ENCODE results near the gene LCA5. TPM values are rescaled to one million over a fixed set of nuclear protein-coding genes. Genes with fewer than 3 reads are reported as not detected.

The LCA5 gene
- total RNA-seq, 1 donor from 2014 or later: 6.2 TPM

DNA sequence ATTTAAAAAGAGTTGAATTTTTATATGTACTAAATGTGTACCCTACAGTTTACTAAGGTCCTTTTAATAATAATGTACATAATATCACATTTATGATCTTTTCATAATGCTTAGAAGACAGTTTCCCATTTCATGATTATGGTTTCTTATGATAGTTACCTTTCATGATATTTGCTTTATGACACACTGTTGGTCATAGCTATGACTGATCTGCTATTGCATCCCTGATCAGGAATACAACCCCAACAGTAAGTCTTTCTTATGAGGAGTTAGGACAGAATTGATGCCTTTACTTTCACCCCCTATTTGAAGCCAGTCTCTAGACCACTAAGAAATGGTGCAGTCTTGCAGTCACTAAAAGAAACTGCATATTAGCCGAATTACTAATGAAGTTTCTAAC, 31.0 kb downstream of the LCA5 start:
- Histone ChIP-seq H3K27ac (ENCODE audit: low read depth, low read length) (no peak overlapping the region), H3K9me3 (ENCODE audit: insufficient read depth, low read depth, low read length) (no peaks in the 10 kb centered on the region), H3K4me1 (ENCODE audit: insufficient read depth, low read length) (peaks cover 3% of the 10 kb centered on the region), H3K9ac (ENCODE audit: low read length) (no peak overlapping the region), H2AFZ (ENCODE audit: low read depth, low read length) (no peak overlapping the region), H3K27me3 (ENCODE audit: insufficient read depth, low read length) (no peaks in the 10 kb centered on the region), H3K36me3 (ENCODE audit: insufficient read depth, low read length) (no peaks in the 10 kb centered on the region), H3K4me2 (ENCODE audit: low read length) (no peak overlapping the region), H4K20me1 (ENCODE audit: insufficient read depth, low read length) (no peaks in the 10 kb centered on the region), H3K79me2 (ENCODE audit: insufficient read depth, low read length) (no peaks in the 10 kb centered on the region), H3K4me3 (ENCODE audit: insufficient read depth, low read depth, low read length) (no peak overlapping the region)
- Mint-ChIP-seq H3K9me3 (ENCODE audit: unreplicated experiment) (no peaks in the 10 kb centered on the region), H3K27ac (ENCODE audit: unreplicated experiment) (no peak overlapping the region), H3K4me3 (ENCODE audit: unreplicated experiment) (no peak overlapping the region), H3K4me1 (ENCODE audit: low read depth, unreplicated experiment) (no peaks in the 10 kb centered on the region), H3K36me3 (ENCODE audit: low read depth, unreplicated experiment) (peaks cover 3% of the 10 kb centered on the region), H3K27me3 (ENCODE audit: low read depth, unreplicated experiment) (no peaks in the 10 kb centered on the region)
- no peak for TF ChIP-seq EZH2 (IDR thresholded peaks at IDR 0.05; ENCODE audit: insufficient read depth, low read length)
- TF ChIP-seq, protein P1, sequence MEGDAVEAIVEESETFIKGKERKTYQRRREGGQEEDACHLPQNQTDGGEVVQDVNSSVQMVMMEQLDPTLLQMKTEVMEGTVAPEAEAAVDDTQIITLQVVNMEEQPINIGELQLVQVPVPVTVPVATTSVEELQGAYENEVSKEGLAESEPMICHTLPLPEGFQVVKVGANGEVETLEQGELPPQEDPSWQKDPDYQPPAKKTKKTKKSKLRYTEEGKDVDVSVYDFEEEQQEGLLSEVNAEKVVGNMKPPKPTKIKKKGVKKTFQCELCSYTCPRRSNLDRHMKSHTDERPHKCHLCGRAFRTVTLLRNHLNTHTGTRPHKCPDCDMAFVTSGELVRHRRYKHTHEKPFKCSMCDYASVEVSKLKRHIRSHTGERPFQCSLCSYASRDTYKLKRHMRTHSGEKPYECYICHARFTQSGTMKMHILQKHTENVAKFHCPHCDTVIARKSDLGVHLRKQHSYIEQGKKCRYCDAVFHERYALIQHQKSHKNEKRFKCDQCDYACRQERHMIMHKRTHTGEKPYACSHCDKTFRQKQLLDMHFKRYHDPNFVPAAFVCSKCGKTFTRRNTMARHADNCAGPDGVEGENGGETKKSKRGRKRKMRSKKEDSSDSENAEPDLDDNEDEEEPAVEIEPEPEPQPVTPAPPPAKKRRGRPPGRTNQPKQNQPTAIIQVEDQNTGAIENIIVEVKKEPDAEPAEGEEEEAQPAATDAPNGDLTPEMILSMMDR (IDR thresholded peaks at IDR 0.05; ENCODE audit: insufficient read depth, low read depth, low read length): no peak
- FAIRE-seq (no peak), DNase-seq (ENCODE audit: low read depth) (peak; percentile 2)

DNA sequence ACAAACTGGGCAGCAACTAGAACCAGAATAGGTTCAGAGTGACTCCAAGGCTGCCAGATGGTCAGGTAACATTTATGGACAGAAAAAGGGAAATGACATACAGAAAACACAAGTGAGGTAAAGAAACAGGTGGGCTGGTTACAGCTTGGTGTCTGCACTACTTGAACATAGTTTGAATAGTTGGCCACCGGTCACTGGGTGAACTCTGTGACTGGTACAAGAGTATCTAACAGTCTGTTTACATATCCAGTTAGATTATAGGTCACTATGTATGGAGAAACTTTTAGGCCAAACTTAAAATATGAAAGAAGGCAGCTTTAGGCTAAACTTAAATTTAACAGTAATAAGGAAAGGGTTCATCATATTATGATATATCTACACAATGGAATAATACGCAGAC, 32.9 kb downstream of the LCA5 start:
- H3K27ac Mint-ChIP-seq (ENCODE audit: unreplicated experiment): no peak overlapping the region
- FAIRE-seq: no peak
- no peak overlapping the region for H3K9ac ChIP-seq (ENCODE audit: low read length)

DNA sequence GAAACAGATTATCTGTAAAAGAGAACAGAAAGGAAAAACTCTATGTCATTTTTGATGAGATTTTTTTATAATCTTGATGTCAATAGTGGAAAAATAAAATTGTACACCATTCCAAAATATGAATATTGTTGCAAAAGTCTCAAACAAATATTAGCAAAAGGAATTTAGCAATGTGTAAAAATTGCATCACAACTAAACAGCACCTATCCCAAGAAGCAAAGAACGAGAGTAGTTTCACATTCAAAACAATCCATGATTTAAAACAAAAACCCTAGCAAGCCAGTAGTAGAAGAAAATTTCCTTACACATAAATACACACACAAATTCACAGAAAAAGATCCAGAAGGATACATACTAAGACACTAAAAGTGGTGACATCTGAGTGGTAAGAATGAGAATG, 38.4 kb downstream of the LCA5 start:
- no peak overlapping the region for H3K4me3 Mint-ChIP-seq (ENCODE audit: unreplicated experiment)
- no peak for FAIRE-seq
- no peaks in the 10 kb centered on the region for H4K20me1 ChIP-seq (ENCODE audit: insufficient read depth, low read length)
- no peaks in the 10 kb centered on the region for H3K79me2 ChIP-seq (ENCODE audit: insufficient read depth, low read length)
- no peaks in the 10 kb centered on the region for H3K4me1 Mint-ChIP-seq (ENCODE audit: low read depth, unreplicated experiment)
- no peak overlapping the region for H3K4me2 ChIP-seq (ENCODE audit: low read length)
- no peaks in the 10 kb centered on the region for H3K36me3 Mint-ChIP-seq (ENCODE audit: low read depth, unreplicated experiment)
- H3K27ac ChIP-seq (ENCODE audit: low read depth, low read length): no peak overlapping the region
- H3K36me3 ChIP-seq (ENCODE audit: insufficient read depth, low read length): no peaks in the 10 kb centered on the region
- no peak overlapping the region for H2AFZ ChIP-seq (ENCODE audit: low read depth, low read length)
- TF ChIP-seq, protein P1 (IDR thresholded peaks at IDR 0.05; ENCODE audit: insufficient read depth, low read depth, low read length): no peak
- TF ChIP-seq EZH2 (IDR thresholded peaks at IDR 0.05; ENCODE audit: insufficient read depth, low read length): no peak
- H3K9me3 ChIP-seq (ENCODE audit: insufficient read depth, low read depth, low read length): no peaks in the 10 kb centered on the region
- no peak for DNase-seq (ENCODE audit: low read depth)
- H3K27me3 ChIP-seq (ENCODE audit: insufficient read depth, low read length): no peaks in the 10 kb centered on the region
- H3K9me3 Mint-ChIP-seq (ENCODE audit: unreplicated experiment): no peaks in the 10 kb centered on the region
- no peak overlapping the region for H3K9ac ChIP-seq (ENCODE audit: low read length)
- H3K27ac Mint-ChIP-seq (ENCODE audit: unreplicated experiment): no peak overlapping the region
- no peaks in the 10 kb centered on the region for H3K27me3 Mint-ChIP-seq (ENCODE audit: low read depth, unreplicated experiment)
- H3K4me1 ChIP-seq (ENCODE audit: insufficient read depth, low read length): no peaks in the 10 kb centered on the region
- H3K4me3 ChIP-seq (ENCODE audit: insufficient read depth, low read depth, low read length): no peak overlapping the region

More for the DNA sequence above, 32.9 kb downstream of the LCA5 start:
- Histone ChIP-seq H3K4me2 (ENCODE audit: low read length) (no peak overlapping the region), H3K79me2 (ENCODE audit: insufficient read depth, low read length) (no peaks in the 10 kb centered on the region), H3K9me3 (ENCODE audit: insufficient read depth, low read depth, low read length) (no peaks in the 10 kb centered on the region), H4K20me1 (ENCODE audit: insufficient read depth, low read length) (no peaks in the 10 kb centered on the region), H3K27me3 (ENCODE audit: insufficient read depth, low read length) (no peaks in the 10 kb centered on the region), H3K4me1 (ENCODE audit: insufficient read depth, low read length) (peaks cover 3% of the 10 kb centered on the region), H3K27ac (ENCODE audit: low read depth, low read length) (no peak overlapping the region), H3K36me3 (ENCODE audit: insufficient read depth, low read length) (no peaks in the 10 kb centered on the region), H2AFZ (ENCODE audit: low read depth, low read length) (no peak overlapping the region), H3K4me3 (ENCODE audit: insufficient read depth, low read depth, low read length) (no peak overlapping the region)
- DNase-seq (ENCODE audit: low read depth): no peak
- Mint-ChIP-seq H3K4me1 (ENCODE audit: low read depth, unreplicated experiment) (no peaks in the 10 kb centered on the region), H3K27me3 (ENCODE audit: low read depth, unreplicated experiment) (no peaks in the 10 kb centered on the region), H3K9me3 (ENCODE audit: unreplicated experiment) (no peaks in the 10 kb centered on the region), H3K4me3 (ENCODE audit: unreplicated experiment) (no peak overlapping the region), H3K36me3 (ENCODE audit: low read depth, unreplicated experiment) (peaks cover 3% of the 10 kb centered on the region)
- TF ChIP-seq, protein P1 (IDR thresholded peaks at IDR 0.05; ENCODE audit: insufficient read depth, low read depth, low read length): no peak
- no peak for TF ChIP-seq EZH2 (IDR thresholded peaks at IDR 0.05; ENCODE audit: insufficient read depth, low read length)

All from astrocyte (in vitro differentiated cells and primary cell).